Endothelial cell of umbilical vein (primary cell): ENCODE measurements around the gene GIMAP8.

Experiments
- EZH2 ChIP-seq: IDR thresholded peaks from 2 replicates; pipeline ENCODE4 v1.6.1; 2012; ENCODE audit warnings: borderline replicate concordance, low read depth, mild to moderate bottlenecking, moderate library complexity, low read length, inconsistent platforms; ENCODE audit not compliant: severe bottlenecking
- FOS ChIP-seq: IDR thresholded peaks from 2 replicates; pipeline ENCODE4 v1.6.1; 2011; ENCODE audit warnings: mild to moderate bottlenecking, low read length, moderate library complexity, borderline replicate concordance; ENCODE audit not compliant: insufficient read depth
- JUN ChIP-seq: IDR thresholded peaks from 2 replicates; pipeline ENCODE4 v1.6.1; 2011; ENCODE audit warnings: borderline replicate concordance, low read depth; ENCODE audit not compliant: insufficient read length, insufficient read depth
- MYC ChIP-seq: IDR thresholded peaks from one replicate; pipeline ENCODE4 v1.6.1; 2011; ENCODE audit warnings: mild to moderate bottlenecking, low read depth, low read length
- POLR2A ChIP-seq: IDR thresholded peaks from 2 replicates; pipeline ENCODE4 v1.6.1; 2012; ENCODE audit warnings: low read depth, mild to moderate bottlenecking, control low read depth, low read length
- POLR2AphosphoS5 ChIP-seq: IDR thresholded peaks from 2 replicates; pipeline ENCODE4 v1.6.1; 2012; ENCODE audit warnings: low read depth, mild to moderate bottlenecking, control low read depth, low read length, moderate library complexity; ENCODE audit not compliant: insufficient read depth
- TF ChIP-seq, protein P1 (sequence below), 2 donors: IDR thresholded peaks; 1 replicate in 1 of 2; 2 replicates in 1 of 2; pipeline ENCODE4 v1.5.1; 2011; ENCODE audit warnings: low read length in 2 of 2, mild to moderate bottlenecking in 2 of 2, moderate library complexity in 2 of 2, control low read depth in 1 of 2, inconsistent platforms in 1 of 2, low read depth in 1 of 2; ENCODE audit not compliant: insufficient read depth in 1 of 2; ENCODE audit errors: extremely low read depth in 1 of 2
- TF ChIP-seq, protein P2 (sequence below): IDR thresholded peaks from 2 replicates; pipeline ENCODE4 v1.6.1; 2011; ENCODE audit not compliant: insufficient read depth, insufficient read length

DNA sequence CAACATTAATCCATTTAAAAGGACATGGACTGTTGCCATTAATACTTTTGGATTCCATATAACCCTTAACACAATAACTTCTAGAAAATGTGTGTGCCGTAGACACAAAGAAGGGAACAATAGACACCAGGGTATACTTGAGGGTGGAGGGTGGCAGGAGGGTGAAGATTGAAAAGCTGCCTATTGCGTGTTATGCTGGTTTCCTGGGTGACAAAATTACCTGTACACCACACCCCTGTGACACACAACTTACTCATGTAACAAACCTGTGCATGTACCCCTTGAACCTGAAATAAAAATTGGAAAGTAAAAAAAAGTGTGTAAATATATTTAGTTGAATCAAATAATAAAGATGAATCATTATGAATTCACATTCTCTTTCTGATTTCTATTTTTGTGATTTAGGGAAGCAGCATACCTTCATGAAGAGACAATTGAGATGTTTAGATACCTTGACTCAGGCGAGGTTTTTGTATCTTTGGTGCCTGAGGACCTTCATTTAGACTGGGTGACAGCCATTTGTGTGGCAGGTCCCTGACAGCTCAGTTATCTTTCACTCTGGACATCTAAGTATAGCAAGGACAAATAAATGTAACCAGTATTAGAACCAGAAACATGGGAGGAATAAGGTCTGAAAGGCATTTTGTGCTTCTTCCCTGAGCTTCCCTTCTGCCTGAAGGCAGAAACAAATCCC lies 28.7 kb downstream of the GIMAP8 start:
- TF ChIP-seq POLR2A: no peak
- TF ChIP-seq, protein P1, sequence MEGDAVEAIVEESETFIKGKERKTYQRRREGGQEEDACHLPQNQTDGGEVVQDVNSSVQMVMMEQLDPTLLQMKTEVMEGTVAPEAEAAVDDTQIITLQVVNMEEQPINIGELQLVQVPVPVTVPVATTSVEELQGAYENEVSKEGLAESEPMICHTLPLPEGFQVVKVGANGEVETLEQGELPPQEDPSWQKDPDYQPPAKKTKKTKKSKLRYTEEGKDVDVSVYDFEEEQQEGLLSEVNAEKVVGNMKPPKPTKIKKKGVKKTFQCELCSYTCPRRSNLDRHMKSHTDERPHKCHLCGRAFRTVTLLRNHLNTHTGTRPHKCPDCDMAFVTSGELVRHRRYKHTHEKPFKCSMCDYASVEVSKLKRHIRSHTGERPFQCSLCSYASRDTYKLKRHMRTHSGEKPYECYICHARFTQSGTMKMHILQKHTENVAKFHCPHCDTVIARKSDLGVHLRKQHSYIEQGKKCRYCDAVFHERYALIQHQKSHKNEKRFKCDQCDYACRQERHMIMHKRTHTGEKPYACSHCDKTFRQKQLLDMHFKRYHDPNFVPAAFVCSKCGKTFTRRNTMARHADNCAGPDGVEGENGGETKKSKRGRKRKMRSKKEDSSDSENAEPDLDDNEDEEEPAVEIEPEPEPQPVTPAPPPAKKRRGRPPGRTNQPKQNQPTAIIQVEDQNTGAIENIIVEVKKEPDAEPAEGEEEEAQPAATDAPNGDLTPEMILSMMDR (IDR thresholded peaks at IDR 0.05; ENCODE audit: extremely low read depth in 1 of 2, insufficient read depth in 1 of 2, low read depth in 1 of 2, low read length in 2 of 2): no peak
- TF ChIP-seq, protein P2, sequence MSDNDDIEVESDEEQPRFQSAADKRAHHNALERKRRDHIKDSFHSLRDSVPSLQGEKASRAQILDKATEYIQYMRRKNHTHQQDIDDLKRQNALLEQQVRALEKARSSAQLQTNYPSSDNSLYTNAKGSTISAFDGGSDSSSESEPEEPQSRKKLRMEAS: no peak
- TF ChIP-seq POLR2AphosphoS5: no peak
- no peak for TF ChIP-seq EZH2
- no peak for TF ChIP-seq FOS
- no peak for TF ChIP-seq MYC
- no peak for TF ChIP-seq JUN
